ENCODE results near the gene POLR1H.
A peak's percentile ranks its signal among the peaks of the same experiment; 100 is the strongest.

The POLR1H gene

DNA sequence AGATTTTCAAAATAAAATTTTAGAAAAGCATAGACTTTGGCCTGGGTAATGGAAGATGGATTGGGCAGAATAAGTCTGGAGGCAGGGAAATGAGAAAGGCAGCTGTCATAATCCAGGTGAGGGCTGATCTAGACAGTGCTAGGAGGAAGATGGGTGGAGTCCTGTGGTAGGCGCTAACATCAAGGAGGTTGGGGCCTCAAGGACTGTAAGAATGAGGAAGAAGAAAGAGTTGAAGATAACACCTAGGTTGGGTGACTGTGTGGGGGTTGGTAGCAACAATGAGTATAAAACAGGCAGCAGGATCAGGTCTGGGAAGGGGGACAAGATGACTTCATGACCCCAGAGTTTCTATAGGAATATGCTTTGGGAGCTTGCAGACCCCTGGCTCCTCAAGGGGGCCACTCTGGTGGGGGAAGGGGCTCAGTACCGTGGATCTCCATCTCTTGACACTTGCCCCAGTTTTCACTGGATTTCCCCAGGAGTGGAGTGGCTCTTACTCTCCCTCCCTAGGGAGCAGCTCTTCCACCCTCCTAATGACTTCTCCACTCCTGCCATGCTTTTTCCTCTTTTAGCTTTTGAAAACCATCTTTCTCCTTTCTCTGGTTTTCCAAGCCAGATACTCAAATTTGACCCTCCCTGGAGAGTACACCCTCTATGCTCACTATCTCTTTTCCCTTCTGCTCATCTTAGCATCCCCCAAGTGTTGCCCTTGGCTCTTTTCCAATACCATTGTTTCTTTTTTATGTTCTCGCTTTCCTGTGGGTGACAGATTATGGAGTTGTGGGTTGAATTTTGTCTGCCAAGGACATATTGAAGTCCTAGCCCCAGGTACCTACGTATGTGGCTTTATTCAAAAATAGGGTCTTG, 37.1 kb downstream of the POLR1H start:
- DNase-seq (ENCODE audit: low spot score) = no peak

DNA sequence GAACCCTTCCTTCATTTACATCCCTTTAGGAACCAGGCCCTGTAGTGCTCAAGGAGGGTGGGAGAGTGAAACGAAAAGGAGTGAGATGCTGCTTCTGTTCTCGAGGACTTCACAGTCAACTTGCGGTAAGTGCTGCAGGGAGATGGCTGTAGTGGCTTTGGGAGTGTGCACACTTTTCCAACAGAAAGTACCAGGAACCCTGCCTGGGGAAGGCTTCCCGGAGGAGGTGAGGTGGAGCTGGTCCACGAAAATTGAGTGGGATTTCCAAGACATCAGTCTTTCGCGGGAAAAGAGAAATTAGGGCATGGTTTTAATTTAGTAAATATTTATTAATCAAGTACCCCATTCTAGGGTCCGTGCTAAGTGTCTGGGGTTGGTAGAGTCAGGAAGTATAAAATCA, 39.1 kb downstream of the POLR1H start:
- DNase-seq (ENCODE audit: low spot score) = no peak

DNA sequence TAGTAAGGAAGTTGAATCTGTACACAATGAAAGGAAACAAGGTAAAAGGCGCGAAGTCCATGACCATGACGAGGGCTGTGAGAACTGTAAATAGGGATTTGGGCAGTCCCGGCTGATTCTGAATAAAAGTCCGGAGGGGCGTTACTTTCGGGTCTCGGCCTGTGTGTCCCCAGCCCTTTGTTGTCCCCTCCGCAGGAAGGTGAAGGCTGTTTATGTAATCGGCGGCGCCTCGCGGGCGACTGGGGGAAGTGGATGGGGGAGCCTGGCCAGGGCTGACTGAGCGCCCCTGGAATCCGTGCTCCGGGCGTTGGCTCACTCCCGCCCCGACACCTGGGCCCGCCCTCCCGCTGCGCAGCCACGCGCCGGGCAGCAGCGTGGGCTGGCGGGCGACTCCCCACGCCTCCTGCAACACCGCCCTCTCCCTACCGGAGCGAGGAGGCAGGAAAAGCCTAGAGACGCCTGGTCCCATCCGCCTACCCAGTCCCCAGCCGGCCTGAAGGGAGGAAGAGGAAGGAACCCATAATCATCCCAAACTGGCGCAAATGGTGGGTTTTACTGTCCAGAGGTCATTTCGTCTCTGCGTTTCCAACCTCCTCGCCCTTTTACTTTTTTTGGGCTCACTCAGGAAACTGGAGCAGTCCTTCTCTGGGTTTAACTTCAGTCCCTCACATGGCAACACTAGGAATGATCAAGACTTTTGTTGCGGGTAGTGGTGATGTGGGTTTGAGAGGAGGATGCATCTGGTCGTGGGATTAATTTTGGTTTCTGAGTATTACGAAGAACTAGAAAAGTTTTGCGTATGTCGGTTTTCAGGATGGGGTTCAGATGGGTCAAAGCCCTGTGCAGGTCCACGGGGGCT, 39.7 kb downstream of the POLR1H start:
- DNase-seq (ENCODE audit: low spot score) = no peak

DNA sequence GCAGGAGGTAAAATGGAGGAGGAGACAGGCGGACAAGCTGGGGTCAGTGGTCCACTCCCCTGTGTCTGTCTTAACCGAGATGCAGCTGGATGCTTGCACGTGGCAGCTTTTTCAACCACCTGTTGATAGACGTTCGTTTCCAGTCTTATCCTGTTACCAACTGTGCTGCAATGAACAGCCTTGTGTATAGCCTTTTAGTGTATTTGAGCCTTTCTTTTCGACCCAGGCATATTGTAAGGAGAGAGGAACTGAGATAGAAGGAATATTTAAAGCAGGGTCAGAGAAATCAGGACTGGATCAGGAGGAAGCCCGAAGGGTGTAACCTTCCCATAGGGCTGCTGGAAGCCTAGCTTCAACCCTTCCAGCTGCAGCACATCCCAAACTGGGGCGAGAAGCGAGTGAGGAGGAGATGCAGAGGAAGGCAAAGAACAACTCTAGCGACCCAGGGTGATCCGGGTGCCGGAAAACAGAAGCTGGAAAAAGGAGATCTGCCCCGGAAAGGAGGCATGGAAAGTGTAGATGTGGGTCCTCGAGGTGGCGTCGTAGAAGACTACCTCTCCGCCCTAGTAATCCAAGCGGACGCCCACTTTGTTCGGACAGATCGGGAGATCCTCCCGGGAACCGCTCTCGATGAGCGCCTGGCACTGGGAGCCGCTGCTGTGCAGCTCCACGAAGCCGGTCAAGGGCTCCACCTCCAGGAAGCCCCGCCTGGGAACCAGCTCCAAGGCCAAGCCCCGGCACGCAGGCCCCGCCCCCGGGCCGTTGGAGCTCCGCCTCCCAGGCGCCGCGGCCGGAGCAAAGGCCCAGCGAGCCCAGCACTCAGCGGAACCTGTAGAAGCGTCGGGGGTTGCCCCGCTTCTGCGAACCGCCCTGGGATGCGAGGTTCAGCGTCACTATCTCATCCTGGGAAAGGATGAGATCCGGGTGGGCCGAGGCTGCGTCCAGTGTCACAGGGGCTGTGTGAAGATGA, 40.7 kb downstream of the POLR1H start:
- DNase-seq (ENCODE audit: low spot score) = peak; percentile 71

DNA sequence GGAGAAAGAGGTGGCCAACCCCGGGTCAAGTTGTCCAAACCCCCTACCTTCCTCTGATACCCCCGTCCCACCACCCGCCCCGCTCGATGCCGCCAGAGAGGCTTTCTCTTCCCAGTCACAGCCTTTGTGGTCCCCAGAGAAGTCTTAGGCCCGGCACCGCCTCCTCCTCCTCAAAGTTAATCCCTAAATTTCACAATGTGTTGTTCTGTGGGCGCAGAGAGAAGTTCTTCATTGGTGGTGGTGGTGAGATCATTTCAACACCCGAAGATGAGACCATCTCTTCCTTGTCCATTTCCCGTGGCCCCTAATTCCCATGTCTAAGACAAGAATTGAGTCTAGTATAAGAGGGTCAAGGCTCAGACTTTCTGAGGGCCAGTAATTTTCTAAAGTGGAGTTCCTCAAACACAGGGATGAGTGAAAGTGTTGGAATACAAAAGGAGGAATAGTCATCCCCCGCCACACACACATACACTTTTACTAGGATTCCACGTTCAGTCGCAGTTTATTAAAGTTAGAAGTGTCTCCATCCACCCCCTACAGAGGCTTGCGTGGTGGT, 41.4 kb downstream of the POLR1H start:
- DNase-seq (ENCODE audit: low spot score) = no peak

DNA sequence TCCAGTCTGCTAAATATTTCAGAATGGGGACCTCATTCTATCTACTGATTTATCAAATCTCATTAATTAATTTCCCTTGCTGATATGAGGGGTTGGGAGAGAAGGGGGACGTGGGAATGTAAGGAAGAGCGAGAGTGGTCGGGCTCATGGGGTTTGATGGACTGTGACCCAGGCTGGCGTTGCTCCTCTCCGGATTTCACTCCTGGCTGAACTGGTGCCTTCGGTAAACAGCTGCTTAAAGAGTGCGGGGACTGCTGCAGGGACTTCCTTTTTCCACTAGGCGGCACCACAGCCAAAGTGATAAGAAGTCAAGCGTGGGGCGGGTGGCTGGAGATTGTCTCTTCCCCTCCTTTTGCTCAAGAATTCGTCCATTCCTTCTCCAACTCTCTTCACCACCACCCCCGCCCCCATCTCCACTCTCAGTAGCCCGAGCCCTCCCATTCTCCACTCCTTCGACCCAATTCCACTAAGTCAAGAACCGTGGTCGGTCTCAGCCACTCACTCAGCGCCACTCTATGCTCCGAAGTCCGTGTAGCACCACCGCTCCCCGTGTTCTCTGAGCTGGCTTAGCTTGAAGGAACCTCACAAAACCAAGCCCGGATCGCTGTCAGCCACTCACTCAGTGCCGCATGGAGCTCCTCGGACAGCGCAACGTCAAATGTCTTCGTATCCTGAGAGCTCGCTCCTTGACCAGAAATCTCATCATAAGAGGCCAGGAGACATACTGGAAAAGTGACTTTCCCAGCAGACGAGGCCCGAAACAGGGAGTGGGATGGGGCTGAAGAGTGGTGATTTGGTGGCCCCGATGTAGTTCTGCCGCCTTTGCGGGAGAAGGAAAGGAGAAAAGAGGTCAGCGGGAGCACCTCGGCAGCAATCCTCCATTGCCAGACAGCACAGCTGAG, 42.2 kb downstream of the POLR1H start:
- peak; percentile 73 for DNase-seq (ENCODE audit: low spot score)

DNA sequence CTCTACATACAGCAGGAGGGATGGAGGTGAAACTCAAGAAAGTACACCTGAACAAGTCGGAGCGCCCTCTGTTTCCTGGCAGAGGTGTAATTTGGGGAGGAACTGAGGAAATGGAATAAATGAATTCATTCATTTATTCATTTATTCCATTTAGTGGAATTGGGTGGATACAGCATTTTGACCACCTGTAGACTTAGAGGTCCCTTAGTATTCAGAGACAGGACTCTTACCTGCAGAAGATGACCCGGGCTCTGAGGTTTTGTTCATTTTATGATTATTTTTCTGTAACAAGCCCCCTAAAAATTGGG, 42.8 kb downstream of the POLR1H start:
- no peak for DNase-seq (ENCODE audit: low spot score)

DNA sequence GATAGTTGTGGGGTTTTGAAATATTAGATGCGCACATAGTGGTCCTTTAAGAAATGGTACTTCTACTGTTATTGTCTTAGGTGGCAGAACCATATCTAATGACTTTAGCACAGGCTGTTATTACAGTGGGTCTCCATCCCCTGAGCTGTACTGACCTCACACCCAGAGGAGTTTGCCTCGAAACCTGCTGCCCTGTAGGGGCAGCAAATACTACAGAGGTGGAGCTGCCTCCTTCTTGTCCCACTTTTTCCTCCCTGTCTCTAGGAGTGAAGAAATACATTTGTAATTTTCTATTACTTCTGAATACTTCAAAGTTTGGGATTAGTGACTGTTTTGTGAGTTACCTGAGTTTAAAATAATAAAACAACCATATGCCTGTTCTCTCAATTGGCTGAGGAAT, 43.6 kb downstream of the POLR1H start:
- no peak for DNase-seq (ENCODE audit: low spot score)

DNA sequence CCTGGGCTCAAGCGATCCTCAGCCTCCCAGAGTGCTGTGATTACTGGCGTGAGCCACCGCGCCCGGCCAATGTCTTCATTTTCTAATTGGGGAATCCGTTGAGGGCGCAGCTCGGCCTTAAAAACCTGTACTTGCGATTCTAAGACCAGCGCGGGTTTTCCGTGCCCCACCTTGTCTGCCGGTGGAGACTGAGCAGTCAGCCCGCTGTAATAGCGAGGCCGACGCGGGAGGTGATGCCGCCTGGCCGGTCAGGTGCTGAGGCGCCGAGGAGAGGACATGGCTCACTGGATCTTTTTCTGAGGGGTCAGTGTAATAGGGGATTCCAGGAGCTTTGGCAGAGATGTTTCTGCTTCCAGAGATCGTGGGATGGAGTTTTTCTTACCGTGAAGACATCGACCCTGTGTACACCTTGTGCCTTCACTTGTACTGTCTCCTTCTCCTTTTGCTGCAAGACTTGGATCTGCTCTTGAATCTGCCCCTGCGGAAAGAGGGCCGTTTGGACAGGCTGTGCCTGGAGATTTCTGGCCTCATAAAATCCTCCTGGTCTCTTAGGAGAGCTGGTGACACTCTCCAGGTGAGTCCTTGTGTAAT, 50.3 kb downstream of the POLR1H start:
- no peak for DNase-seq (ENCODE audit: low spot score)

DNA sequence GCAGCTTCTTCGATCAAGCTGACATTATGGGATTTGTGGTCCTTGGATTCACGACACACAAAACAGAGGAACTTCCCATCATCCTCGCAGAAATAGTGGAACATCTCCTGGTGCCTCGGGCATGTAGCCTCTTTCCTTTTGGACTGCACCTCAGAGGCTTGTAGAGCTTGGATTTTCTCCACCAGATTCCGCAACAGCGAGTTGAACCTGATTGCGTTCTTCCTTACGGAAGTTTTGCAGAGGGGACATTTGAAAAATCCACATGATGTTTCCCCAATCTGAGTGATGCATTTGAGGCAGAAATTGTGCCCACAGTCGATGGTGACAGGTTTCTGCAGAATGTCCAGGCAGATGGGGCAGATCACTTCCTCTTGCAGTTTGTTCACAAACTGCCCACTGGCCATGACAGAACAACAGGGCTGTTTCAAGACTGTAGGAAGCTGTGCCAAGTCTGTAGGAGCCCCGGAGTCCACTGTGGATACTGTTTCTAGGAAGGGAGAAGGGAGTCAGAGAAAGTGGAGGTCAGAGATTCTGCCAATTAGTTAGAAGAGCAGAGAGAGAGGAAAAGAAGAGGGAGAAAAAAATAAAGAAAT, 51.4 kb downstream of the POLR1H start:
- DNase-seq (ENCODE audit: low spot score) = no peak

DNA sequence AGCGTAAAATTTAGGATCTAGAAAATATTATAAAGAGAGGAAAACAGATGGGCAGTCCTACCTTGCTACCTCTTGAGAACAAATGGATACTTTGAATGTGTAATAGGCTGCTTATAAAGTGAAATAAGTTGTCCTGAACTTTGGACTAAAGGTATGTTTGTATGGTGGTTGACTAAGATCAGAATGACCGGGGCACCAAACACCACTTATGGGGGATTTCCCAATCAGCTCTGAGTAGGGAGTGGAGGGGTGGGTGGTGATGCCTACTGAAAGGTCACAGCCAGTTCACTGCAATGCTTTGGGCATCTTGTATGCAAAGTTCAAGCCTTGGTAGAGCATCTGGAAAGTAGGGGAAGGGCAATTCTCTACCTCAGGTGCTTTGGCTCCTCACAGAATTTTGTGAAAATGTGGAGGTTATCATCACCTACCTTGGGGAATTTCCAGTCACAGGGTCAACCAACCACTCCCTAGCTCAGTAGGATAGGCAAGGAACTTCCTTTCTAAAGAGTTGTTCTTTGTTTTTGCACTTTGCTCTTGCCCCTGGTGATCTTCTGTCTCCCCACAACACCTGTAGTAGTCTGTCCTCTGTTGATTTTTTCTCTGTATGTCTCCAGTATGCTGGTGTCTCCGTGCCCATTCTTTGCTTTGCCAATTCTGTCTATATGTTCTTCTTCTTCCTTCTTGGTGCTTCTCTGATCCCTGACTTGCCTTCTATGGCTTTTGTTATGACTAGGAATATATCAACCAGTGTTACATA, 52.1 kb downstream of the POLR1H start, which contains the start of gene TRIM31:
TSS of gene TRIM31 (minus strand) at position 88 of the 757 bp plus-strand sequence. CDS start 285 bp downstream, outside the sequence.
- DNase-seq (ENCODE audit: low spot score) = no peak

DNA sequence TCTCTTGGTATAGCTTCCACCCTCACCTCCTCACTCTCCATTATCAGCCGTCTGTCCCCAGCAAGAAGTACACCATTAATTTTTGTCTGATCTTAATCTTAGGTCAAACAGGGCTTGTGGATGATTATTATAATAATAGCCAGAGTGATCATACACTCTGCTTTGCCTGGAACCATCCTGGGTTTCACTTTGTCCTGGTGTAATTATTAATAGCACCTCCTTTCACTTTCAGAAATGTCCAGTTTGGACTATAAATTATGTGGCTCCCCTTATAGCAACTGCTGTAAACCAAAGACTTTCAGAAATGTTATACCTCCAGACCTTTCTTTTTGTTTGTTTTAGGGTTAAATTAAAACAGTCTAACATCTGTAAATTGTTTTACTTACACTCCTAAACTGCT, 52.8 kb downstream of the POLR1H start:
- no peak for DNase-seq (ENCODE audit: low spot score)
